Right lobe of liver (tissue), 6 donors: ENCODE measurements around the gene ASIC2. TPM values are rescaled to one million over a fixed set of nuclear protein-coding genes. Genes with fewer than 3 reads are reported as not detected.

Experiments used
- ATAC-seq, 4 donors: fragments of 200-7000 bp; cut with Tn5 transposase; one replicate each; pipeline ENCODE4 v1.9.1; 2020; ENCODE audit warnings: mild to moderate bottlenecking in 4 of 4, moderate library complexity in 4 of 4
- DNase-seq, 3 donors: peaks; one replicate each; pipeline ENCODE4 v3.0.0-alpha.2; 2020
- H3K27ac ChIP-seq, 3 donors: fragments of 200-600 bp; one replicate each; pipeline ENCODE4 v1.8.0; 2022
- H3K27me3 ChIP-seq, 2 donors: fragments of 200-600 bp; one replicate each; pipeline ENCODE4 v1.8.0; 2022
- H3K36me3 ChIP-seq, 4 donors: fragments of 200-600 bp; sonication (generic) in 1 of 4; one replicate each; pipeline versions ENCODE4 v1.5.1 to v1.8.0; 2017 to 2022; ENCODE audit warnings: control low read depth in 1 of 4
- H3K4me1 ChIP-seq, 4 donors: fragments of 200-600 bp; sonication (generic) in 1 of 4; one replicate each; pipeline versions ENCODE4 v1.5.1 to v1.8.0; 2017 to 2022; ENCODE audit warnings: control low read depth in 1 of 4
- H3K4me3 ChIP-seq, 3 donors: fragments of 200-600 bp; one replicate each; pipeline ENCODE4 v1.8.0; 2022
- H3K9me3 ChIP-seq, 4 donors: fragments of 200-600 bp; sonication (generic) in 1 of 4; one replicate each; pipeline versions ENCODE4 v1.5.1 to v1.8.0; 2017 to 2022; ENCODE audit warnings: control low read depth in 1 of 4
- POLR2A ChIP-seq: fragments of 450-650 bp; IDR thresholded peaks from one replicate; pipeline ENCODE4 v1.6.1; 2017; ENCODE audit warnings: antibody characterized with exemption, mild to moderate bottlenecking
- WGBS: methylation state at CpG from one replicate; pipeline ENCODE4 v1.1.6; 2018; ENCODE audit warnings: low coverage, low lambda C conversion rate; ENCODE audit not compliant: insufficient coverage; ENCODE audit errors: missing lambda C conversion rate; 5-methylcytosine and 5-hydroxymethylcytosine counted together
- intact Hi-C, 2 donors: fragments of 100-400 bp; cut with DNase I; formaldehyde crosslinking; loops; one replicate each; pipeline versions ENCODE4 v1.11.2 to v1.14.1; 2022
- total RNA-seq, 6 experiments: library from RNA; depleted of rRNA in 2 of 6; stranded (reverse); fragments of >200 nt in 2 of 6; fragmentation: NEBNext Ultra II Directional in 3 of 6; extraction: Animal tissue kit (Norgen Biotek cat#: 25700) in 3 of 6; gene quantifications; one replicate each; pipeline versions ENCODE4 v1.1.0 to v1.2.4, GENCODE V29; 2016 to 2023
- TF ChIP-seq, protein P1 (sequence below), 4 donors: fragments of 200-600 bp in 3 of 4; fragments of 450-650 bp in 1 of 4; IDR thresholded peaks; one replicate each; pipeline versions ENCODE4 v1.5.1 to v1.8.0; 2016 to 2022; ENCODE audit warnings: antibody characterized with exemption in 4 of 4, mild to moderate bottlenecking in 2 of 4
- donor health status: DM: no; HTN: yes; CAD: no.
- donor health status: DM: no; HTN: no; CAD: no.
- donor health status: DM: no; HTN: no; CAD: no.
- donor health status: DM: no; HTN: yes; CAD: no.
- donor health status: DM: no; HTN: yes; CAD: no.

ASIC2 gene
- total RNA-seq, 6 experiments from 2014 or later, result 0.11 to 0.31 (median 0.12) TPM; not detected in 3

DNA sequence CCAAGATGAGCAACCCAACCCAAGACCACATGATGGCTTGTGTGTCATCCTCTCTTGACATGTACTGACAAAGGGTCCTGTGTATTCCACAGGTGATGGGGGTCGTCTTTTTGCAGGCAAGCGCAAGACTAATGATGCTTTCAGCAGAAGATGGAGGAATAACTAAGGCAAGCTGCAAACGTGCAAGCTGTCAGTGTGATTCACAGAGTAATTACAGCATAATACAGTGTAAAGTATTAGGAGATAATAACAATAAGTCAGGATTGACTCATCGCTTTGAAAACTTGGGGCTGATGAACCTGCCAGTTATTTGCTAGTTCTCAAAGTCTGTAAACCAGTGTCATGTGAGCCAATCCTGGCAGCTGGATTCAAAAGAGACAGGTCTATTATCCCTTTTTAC is 41.6 kb upstream of the ASIC2 start:
- WGBS, result 49% methylated on average over 4 of the region's 4 CpGs

DNA sequence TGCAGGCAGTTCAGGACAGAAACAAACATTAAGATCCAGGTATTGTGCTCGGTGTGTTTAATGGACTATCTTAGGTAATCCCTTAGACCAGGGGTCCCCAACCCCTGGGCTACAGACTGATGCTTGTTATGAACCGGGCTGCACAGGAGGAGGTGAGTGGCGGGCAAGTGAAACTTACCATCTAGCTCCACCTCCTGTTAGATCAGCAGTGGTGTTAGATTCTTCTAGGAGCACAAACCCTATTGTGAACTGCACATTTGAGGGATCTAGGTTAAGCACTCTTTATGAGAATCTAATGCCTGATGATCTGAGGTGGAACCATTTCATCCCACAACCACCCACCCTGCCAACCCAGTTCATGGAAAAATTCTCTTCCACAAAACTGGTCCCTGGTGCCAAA is 37.8 kb upstream of the ASIC2 start:
- WGBS, result 44% methylated on average over 2 of the region's 3 CpGs
- no peak for DNase-seq
- Histone ChIP-seq H3K4me1 (no peaks in the 10 kb centered on the region), H3K9me3 (no peaks in the 10 kb centered on the region), H3K4me3 (no peak overlapping the region), H3K27me3 (no peaks in the 10 kb centered on the region), H3K27ac (no peak overlapping the region), H3K36me3 (no peaks in the 10 kb centered on the region)
- intact Hi-C loops, result no loop called here
- ATAC-seq, result no peak
- TF ChIP-seq, protein P1, sequence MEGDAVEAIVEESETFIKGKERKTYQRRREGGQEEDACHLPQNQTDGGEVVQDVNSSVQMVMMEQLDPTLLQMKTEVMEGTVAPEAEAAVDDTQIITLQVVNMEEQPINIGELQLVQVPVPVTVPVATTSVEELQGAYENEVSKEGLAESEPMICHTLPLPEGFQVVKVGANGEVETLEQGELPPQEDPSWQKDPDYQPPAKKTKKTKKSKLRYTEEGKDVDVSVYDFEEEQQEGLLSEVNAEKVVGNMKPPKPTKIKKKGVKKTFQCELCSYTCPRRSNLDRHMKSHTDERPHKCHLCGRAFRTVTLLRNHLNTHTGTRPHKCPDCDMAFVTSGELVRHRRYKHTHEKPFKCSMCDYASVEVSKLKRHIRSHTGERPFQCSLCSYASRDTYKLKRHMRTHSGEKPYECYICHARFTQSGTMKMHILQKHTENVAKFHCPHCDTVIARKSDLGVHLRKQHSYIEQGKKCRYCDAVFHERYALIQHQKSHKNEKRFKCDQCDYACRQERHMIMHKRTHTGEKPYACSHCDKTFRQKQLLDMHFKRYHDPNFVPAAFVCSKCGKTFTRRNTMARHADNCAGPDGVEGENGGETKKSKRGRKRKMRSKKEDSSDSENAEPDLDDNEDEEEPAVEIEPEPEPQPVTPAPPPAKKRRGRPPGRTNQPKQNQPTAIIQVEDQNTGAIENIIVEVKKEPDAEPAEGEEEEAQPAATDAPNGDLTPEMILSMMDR (IDR thresholded peaks at IDR 0.05), result no peak
- no peak for TF ChIP-seq POLR2A

More for the DNA sequence above, 41.6 kb upstream of the ASIC2 start:
- H3K9me3 ChIP-seq, result no peaks in the 10 kb centered on the region
- intact Hi-C loops, result no loop called here
- ATAC-seq, result no peak
- TF ChIP-seq, protein P1 (IDR thresholded peaks at IDR 0.05), result no peak
- no peaks in the 10 kb centered on the region for H3K36me3 ChIP-seq
- no peaks in the 10 kb centered on the region for H3K4me1 ChIP-seq
- H3K27ac ChIP-seq, result no peak overlapping the region
- H3K4me3 ChIP-seq, result no peak overlapping the region
- H3K27me3 ChIP-seq, result no peaks in the 10 kb centered on the region
- no peak for DNase-seq

DNA sequence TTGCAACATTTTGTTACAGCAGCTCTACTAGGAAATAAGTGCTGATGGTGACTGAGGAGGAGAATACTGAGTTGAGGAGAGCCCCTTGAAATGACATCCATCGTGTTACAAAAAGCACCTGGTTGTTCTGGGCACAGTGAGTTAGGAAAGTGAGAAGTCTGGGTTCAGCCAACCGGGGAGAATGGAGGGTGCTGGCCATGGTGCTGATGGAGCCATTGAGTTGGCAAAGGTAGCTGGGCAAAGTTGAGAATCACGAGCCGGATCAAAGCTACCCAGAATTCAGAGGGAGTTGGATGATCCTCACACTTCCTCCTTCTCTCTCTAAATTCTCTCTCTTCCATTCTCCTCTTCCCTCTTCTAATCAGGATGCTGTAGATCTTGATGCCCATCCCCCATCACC is 35.0 kb upstream of the ASIC2 start:
- no peak for TF ChIP-seq POLR2A
- TF ChIP-seq, protein P1 (IDR thresholded peaks at IDR 0.05), result no peak
- intact Hi-C loops, result no loop called here
- no peak for DNase-seq
- Histone ChIP-seq H3K4me3 (no peak overlapping the region), H3K36me3 (no peaks in the 10 kb centered on the region), H3K9me3 (no peaks in the 10 kb centered on the region), H3K4me1 (no peaks in the 10 kb centered on the region), H3K27me3 (no peaks in the 10 kb centered on the region), H3K27ac (no peak overlapping the region)
- WGBS, result 15% methylated on average over 4 of the region's 4 CpGs
- no peak for ATAC-seq

DNA sequence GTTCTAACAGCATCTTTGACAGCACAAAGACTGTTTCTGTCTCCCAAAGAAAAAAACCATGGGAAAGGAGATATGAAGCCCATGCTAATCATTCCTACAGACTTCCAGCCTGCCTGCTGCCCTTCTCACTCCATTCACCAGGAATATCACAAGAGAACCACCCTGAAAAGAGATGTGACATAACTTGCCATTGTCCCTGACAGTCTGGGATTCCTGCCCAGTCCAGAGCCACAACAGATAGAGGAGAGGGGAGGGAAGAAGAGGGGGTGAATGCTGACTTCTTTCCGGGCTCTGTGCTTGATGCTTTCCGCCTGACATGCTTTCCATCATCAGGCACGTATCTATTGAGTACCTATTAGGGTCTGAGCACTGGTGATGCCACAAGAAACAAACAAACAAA is 31.6 kb upstream of the ASIC2 start:
- Histone ChIP-seq H3K27me3 (no peaks in the 10 kb centered on the region), H3K36me3 (no peaks in the 10 kb centered on the region), H3K9me3 (no peaks in the 10 kb centered on the region), H3K4me3 (no peak overlapping the region), H3K4me1 (no peaks in the 10 kb centered on the region), H3K27ac (no peak overlapping the region)
- DNase-seq, result no peak
- WGBS, result 12% methylated on average over 3 of the region's 3 CpGs
- intact Hi-C loops, result no loop called here
- ATAC-seq, result no peak
- TF ChIP-seq POLR2A, result no peak
- TF ChIP-seq, protein P1 (IDR thresholded peaks at IDR 0.05), result no peak

DNA sequence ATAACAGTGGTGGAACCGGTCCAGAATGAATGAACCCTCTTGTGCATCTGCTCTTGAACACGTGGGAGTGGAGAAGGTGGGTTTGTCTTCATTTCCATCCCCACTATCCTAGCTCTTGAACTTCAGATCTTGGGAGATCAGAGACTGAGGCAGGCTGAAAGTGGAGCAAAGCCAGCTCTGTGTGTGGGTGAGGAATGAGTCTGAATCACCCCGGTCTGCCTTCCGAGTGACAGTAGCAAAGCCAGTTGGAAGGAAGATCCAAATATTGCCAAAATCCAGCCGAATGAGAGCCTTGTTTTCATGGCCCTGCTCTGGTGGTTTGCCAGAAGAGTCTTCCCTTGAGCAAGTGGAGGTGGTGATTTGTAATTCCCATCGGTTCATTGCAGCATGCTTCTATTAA is 29.0 kb upstream of the ASIC2 start:
- H3K4me3 ChIP-seq, result no peak overlapping the region
- DNase-seq (no peak), ATAC-seq (no peak)
- no peaks in the 10 kb centered on the region for H3K36me3 ChIP-seq
- H3K9me3 ChIP-seq, result no peaks in the 10 kb centered on the region
- H3K27me3 ChIP-seq, result no peaks in the 10 kb centered on the region
- intact Hi-C loops, result no loop called here
- no peak for TF ChIP-seq POLR2A
- TF ChIP-seq, protein P1 (IDR thresholded peaks at IDR 0.05), result no peak
- no peaks in the 10 kb centered on the region for H3K4me1 ChIP-seq
- H3K27ac ChIP-seq, result no peak overlapping the region
- 52% methylated on average over 4 of the region's 6 CpGs for WGBS
